Lung (tissue), 12 donors: Measurements from ENCODE around the gene CTCF. TPM values are rescaled to one million over a fixed set of nuclear protein-coding genes. Genes with fewer than 3 reads are reported as not detected.

ENCODE experiments used
- ATAC-seq: fragments of 200-7000 bp; cut with Tn5 transposase; one replicate; pipeline ENCODE4 v1.9.1; 2020; ENCODE audit warnings: moderate number of reproducible peaks; ENCODE audit not compliant: insufficient read depth, low FRiP score
- DNase-seq, 3 donors: peaks; one replicate each; pipeline ENCODE4 v3.0.0-alpha.2; 2013 to 2017
- H3K27ac ChIP-seq, 2 donors: one replicate each; pipeline ENCODE4 v1.5.1; 2013; ENCODE audit warnings: mild to moderate bottlenecking in 2 of 2, moderate library complexity in 2 of 2, control low read depth in 1 of 2, inconsistent platforms in 1 of 2, low read depth in 1 of 2, low read length in 1 of 2
- H3K27me3 ChIP-seq, 3 donors: one replicate each; pipeline ENCODE4 v1.5.1; 2013; ENCODE audit warnings: low read length in 2 of 3; ENCODE audit not compliant: control insufficient read depth in 3 of 3, insufficient read depth in 3 of 3
- H3K36me3 ChIP-seq, 4 donors: one replicate each; pipeline ENCODE4 v1.5.1; 2013; ENCODE audit warnings: low read length in 4 of 4, mild to moderate bottlenecking in 1 of 4, moderate library complexity in 1 of 4; ENCODE audit not compliant: control insufficient read depth in 4 of 4, insufficient read depth in 4 of 4
- H3K4me1 ChIP-seq, 5 donors: one replicate each; pipeline ENCODE4 v1.5.1; 2013; ENCODE audit warnings: low read length in 5 of 5, mild to moderate bottlenecking in 2 of 5, moderate library complexity in 1 of 5; ENCODE audit not compliant: control insufficient read depth in 5 of 5, insufficient read depth in 5 of 5
- H3K4me3 ChIP-seq: one replicate; pipeline ENCODE4 v1.5.1; 2013; ENCODE audit warnings: mild to moderate bottlenecking, control low read depth, moderate library complexity
- H3K9ac ChIP-seq, 2 donors: one replicate each; pipeline ENCODE4 v1.5.1; 2013; ENCODE audit warnings: low read length in 2 of 2, control low read depth in 1 of 2; ENCODE audit not compliant: insufficient read depth in 1 of 2
- H3K9me3 ChIP-seq, 4 donors: one replicate each; pipeline ENCODE4 v1.5.1; 2013; ENCODE audit warnings: low read length in 3 of 4, mild to moderate bottlenecking in 1 of 4, moderate library complexity in 1 of 4; ENCODE audit not compliant: control insufficient read depth in 4 of 4, insufficient read depth in 3 of 4
- CTCF ChIP-seq: IDR thresholded peaks from 2 replicates; pipeline ENCODE4 v1.5.1; 2012; ENCODE audit warnings: mild to moderate bottlenecking; ENCODE audit errors: control extremely low read depth, extremely low read depth
- WGBS, 2 donors: extraction: QIAGEN DNeasy Blood & Tissue Kit; methylation state at CpG; one replicate each; pipeline ENCODE4 v1.1.7; 2013; 5-methylcytosine and 5-hydroxymethylcytosine counted together
- polyA plus RNA-seq, 2 donors: library from polyadenylated mRNA; stranded (reverse); fragments of 200-250 nt; gene quantifications; one replicate each; pipeline ENCODE4 v1.2.1, GENCODE V29; 2013
- total RNA-seq, 2 donors: library from RNA; depleted of rRNA in 1 of 2; stranded (reverse); fragments of >200 nt in 1 of 2; gene quantifications; one replicate each; pipeline ENCODE4 v1.2.1, GENCODE V29; 2014 to 2021
- donor health status: control.
- donor health status: control.
- donor health status: Bipolar disorder and iron deficiency.
- donor health status: healthy.
- donor health status: DM: yes; HTN: yes; CAD: no.

The CTCF gene
- total and polyA plus RNA-seq, 4 donors, result 16.7 to 54.2 (median 23.3) TPM

GRCh38 chr16:67543036-67543435 lies 19.3 kb upstream of the CTCF start:
- H3K4me1 ChIP-seq, result peaks cover 0 to 18% (median 4%) of the 10 kb centered on the region in 5 donors
- no peaks in the 10 kb centered on the region for H3K27me3 ChIP-seq
- no peaks in the 10 kb centered on the region for H3K9me3 ChIP-seq
- no peak for TF ChIP-seq CTCF
- no peak for ATAC-seq
- H3K36me3 ChIP-seq, result peaks cover 6 to 79% (median 43%) of the 10 kb centered on the region in 4 donors
- H3K9ac ChIP-seq, result no peak overlapping the region
- 87 to 88% methylated on average over 8 of the region's 8 CpGs for WGBS, 2 donors
- DNase-seq, result no peak
- H3K4me3 ChIP-seq, result no peak overlapping the region
- peak overlapping the region in 1 of 2 donors; percentile 29 for H3K27ac ChIP-seq

- TF ChIP-seq CTCF, result no peak
- Histone ChIP-seq H3K4me3 (no peak overlapping the region), H3K27ac (peak overlapping the region in 1 of 2 donors; percentile 29), H3K4me1 (peaks cover 0 to 17% (median 3%) of the 10 kb centered on the region in 5 donors), H3K27me3 (no peaks in the 10 kb centered on the region), H3K9me3 (no peaks in the 10 kb centered on the region), H3K36me3 (peaks cover 6 to 83% (median 44%) of the 10 kb centered on the region in 4 donors), H3K9ac (no peak overlapping the region)
- 74 to 86% methylated on average over 6 of the region's 6 CpGs for WGBS, 2 donors
- ATAC-seq (no peak), DNase-seq (no peak)
Observed at GRCh38 chr16:67543582-67543981, 18.7 kb upstream of the CTCF start.

- Histone ChIP-seq H3K4me1 (peaks cover 0 to 13% (median 0%) of the 10 kb centered on the region in 5 donors), H3K27ac (no peak overlapping the region), H3K9me3 (no peaks in the 10 kb centered on the region), H3K36me3 (peaks cover 6 to 84% (median 42%) of the 10 kb centered on the region in 4 donors), H3K4me3 (no peak overlapping the region), H3K27me3 (no peaks in the 10 kb centered on the region), H3K9ac (no peak overlapping the region)
- ATAC-seq (no peak), DNase-seq (no peak)
- 82 to 87% methylated on average over 13 of the region's 13 CpGs for WGBS, 2 donors
- TF ChIP-seq CTCF, result no peak
Observed at GRCh38 chr16:67544329-67544841, 17.9 kb upstream of the CTCF start.
